ENCODE measurements around the gene TCF4. TPM values are rescaled to one million over a fixed set of nuclear protein-coding genes. Genes with fewer than 3 reads are reported as not detected.

TCF4 gene
- total RNA-seq, 1 donor from 2014 or later: 205 TPM

DNA sequence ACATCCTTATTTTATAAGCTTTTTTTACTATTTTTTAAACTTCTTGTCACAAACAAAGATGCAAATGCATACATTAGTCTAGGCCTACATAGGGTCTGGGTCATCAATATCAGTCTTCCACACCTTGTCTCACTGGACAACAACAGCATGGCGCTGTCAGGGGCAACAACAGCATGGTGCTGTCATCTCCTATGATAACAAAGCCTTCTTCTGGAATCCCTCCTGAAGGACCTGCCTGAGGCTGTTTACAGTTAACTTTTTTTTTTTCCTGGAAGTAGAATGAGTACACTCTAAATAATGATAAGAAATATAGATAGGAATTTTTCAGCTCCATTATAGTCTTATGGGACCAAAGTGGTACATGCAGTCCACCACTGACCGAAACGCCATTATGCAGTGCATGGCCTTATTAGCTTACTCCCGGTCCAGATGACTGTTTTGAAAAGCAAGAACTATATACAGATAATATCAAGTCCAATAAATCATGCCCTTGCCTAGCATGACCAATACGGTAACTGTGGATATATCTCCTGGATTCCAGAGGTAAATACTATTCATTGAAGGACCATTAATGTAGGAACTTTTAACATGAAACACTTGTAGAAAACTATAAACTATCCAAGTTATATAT lies 38.4 kb downstream of the TCF4 start:
- no peak overlapping the region for H3K9ac ChIP-seq (ENCODE audit: low read depth in 1 of 3, low read length in 3 of 3)
- no peak overlapping the region for H3K4me3 ChIP-seq (ENCODE audit: low read length in 3 of 3)
- peaks cover 0 to 18% (median 5%) of the 10 kb centered on the region in 3 donors for H3K4me1 ChIP-seq (ENCODE audit: control insufficient read depth in 3 of 3, insufficient read depth in 3 of 3, low read length in 3 of 3)
- H3K36me3 ChIP-seq (ENCODE audit: control insufficient read depth in 3 of 3, insufficient read depth in 3 of 3, low read length in 3 of 3): peaks cover 0 to 4% (median 3%) of the 10 kb centered on the region in 3 donors
- no peaks in the 10 kb centered on the region for H3K27me3 ChIP-seq (ENCODE audit: control insufficient read depth in 3 of 3, insufficient read depth in 3 of 3, low read length in 3 of 3)
- H3K9me3 ChIP-seq (ENCODE audit: control insufficient read depth in 3 of 3, low read length in 3 of 3): no peaks in the 10 kb centered on the region
- H3K27ac ChIP-seq (ENCODE audit: low read depth, low read length): no peak overlapping the region

DNA sequence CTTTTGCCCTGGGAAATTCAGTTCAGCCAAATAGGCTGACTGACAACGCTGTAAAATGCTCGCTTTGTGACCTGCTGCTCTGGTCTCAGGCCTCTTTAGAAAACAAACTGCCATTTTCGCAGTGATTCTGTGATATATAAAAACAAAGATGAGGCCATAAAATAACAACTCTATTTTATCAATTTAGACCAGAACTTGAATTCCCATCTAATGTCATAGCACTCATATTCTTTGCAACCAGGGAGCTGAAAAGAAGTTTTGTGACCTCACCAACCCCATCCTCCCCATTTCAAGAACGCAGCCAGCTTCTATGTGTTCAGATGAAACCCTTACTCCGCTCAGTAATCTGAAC lies 40.3 kb downstream of the TCF4 start:
- no peak overlapping the region for H3K4me3 ChIP-seq (ENCODE audit: low read length in 3 of 3)

GRCh38 chr18:55546851-55547704 lies 40.9 kb downstream of the TCF4 start:
- Histone ChIP-seq H3K4me1 (ENCODE audit: control insufficient read depth in 3 of 3, insufficient read depth in 3 of 3, low read length in 3 of 3) (peaks cover 0 to 24% (median 5%) of the 10 kb centered on the region in 3 donors), H3K9me3 (ENCODE audit: control insufficient read depth in 3 of 3, low read length in 3 of 3) (no peaks in the 10 kb centered on the region), H3K36me3 (ENCODE audit: control insufficient read depth in 3 of 3, insufficient read depth in 3 of 3, low read length in 3 of 3) (peaks cover 0 to 4% (median 3%) of the 10 kb centered on the region in 3 donors), H3K9ac (ENCODE audit: low read depth in 1 of 3, low read length in 3 of 3) (peak overlapping the region; percentile 48 to 61 (median 61)), H3K27me3 (ENCODE audit: control insufficient read depth in 3 of 3, insufficient read depth in 3 of 3, low read length in 3 of 3) (no peaks in the 10 kb centered on the region), H3K4me3 (ENCODE audit: low read length in 3 of 3) (peak overlapping the region; percentile 49 to 54 (median 52)), H3K27ac (ENCODE audit: low read depth, low read length) (peak overlapping the region; percentile 62)

More for the DNA sequence above, 40.3 kb downstream of the TCF4 start:
- H3K9me3 ChIP-seq (ENCODE audit: control insufficient read depth in 3 of 3, low read length in 3 of 3): no peaks in the 10 kb centered on the region
- peaks cover 0 to 24% (median 5%) of the 10 kb centered on the region in 3 donors for H3K4me1 ChIP-seq (ENCODE audit: control insufficient read depth in 3 of 3, insufficient read depth in 3 of 3, low read length in 3 of 3)
- peak overlapping the region; percentile 62 for H3K27ac ChIP-seq (ENCODE audit: low read depth, low read length)
- peak overlapping the region in 1 of 3 donors; percentile 30 for H3K9ac ChIP-seq (ENCODE audit: low read depth in 1 of 3, low read length in 3 of 3)
- H3K36me3 ChIP-seq (ENCODE audit: control insufficient read depth in 3 of 3, insufficient read depth in 3 of 3, low read length in 3 of 3): peaks cover 0 to 4% (median 3%) of the 10 kb centered on the region in 3 donors
- no peaks in the 10 kb centered on the region for H3K27me3 ChIP-seq (ENCODE audit: control insufficient read depth in 3 of 3, insufficient read depth in 3 of 3, low read length in 3 of 3)

DNA sequence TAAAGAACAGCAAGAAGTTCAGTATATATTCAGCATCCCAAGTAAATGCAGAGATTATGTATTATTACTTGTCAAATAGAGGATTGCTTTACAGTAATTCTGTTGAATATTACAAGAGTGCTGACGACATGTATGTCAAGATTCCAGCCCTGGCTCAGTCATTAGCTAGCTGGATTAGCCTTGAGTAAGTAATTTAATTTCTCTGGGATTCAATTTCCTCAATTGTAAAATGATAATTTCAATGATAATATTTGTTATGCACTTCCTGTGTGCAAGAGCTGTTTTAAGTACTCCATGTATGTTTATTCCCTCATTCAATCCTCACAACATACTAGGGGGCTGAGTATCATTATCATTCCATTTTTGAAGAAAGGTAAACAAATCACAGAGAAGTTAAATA lies 44.0 kb downstream of the TCF4 start:
- no peaks in the 10 kb centered on the region for H3K36me3 ChIP-seq (ENCODE audit: control insufficient read depth in 3 of 3, insufficient read depth in 3 of 3, low read length in 3 of 3)
- no peaks in the 10 kb centered on the region for H3K9me3 ChIP-seq (ENCODE audit: control insufficient read depth in 3 of 3, low read length in 3 of 3)
- H3K9ac ChIP-seq (ENCODE audit: low read depth in 1 of 3, low read length in 3 of 3): no peak overlapping the region
- H3K27me3 ChIP-seq (ENCODE audit: control insufficient read depth in 3 of 3, insufficient read depth in 3 of 3, low read length in 3 of 3): no peaks in the 10 kb centered on the region
- no peak overlapping the region for H3K4me3 ChIP-seq (ENCODE audit: low read length in 3 of 3)
- no peak overlapping the region for H3K27ac ChIP-seq (ENCODE audit: low read depth, low read length)
- H3K4me1 ChIP-seq (ENCODE audit: control insufficient read depth in 3 of 3, insufficient read depth in 3 of 3, low read length in 3 of 3): peaks cover 0 to 24% (median 5%) of the 10 kb centered on the region in 3 donors

DNA sequence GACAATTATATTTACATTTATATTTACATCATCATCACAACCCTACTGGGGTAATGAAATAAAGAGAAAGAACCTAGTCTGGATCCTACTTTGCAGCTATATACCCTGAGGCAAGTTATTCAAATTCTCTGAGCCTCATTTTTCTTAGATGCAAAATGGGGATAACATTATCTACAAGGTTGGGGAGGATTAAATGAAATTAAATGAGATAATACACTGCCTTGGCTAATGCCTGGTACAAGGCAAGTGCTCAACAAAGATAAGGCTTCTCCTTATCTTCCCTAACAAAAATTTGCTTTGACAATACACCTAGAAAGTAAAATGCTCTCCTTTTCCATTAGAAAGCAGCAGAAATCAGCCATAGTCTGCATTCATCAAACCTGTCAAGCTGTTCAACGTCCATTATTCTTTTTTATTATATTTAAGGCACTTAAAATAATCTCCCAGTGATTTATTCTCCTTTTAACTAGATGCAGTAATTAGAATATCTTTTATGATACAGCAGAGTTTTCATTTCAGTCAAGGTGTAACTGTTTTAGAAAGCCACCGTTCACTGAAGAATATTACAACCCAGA lies 44.8 kb downstream of the TCF4 start:
- no peak overlapping the region for H3K9ac ChIP-seq (ENCODE audit: low read depth in 1 of 3, low read length in 3 of 3)
- no peaks in the 10 kb centered on the region for H3K36me3 ChIP-seq (ENCODE audit: control insufficient read depth in 3 of 3, insufficient read depth in 3 of 3, low read length in 3 of 3)
- H3K27ac ChIP-seq (ENCODE audit: low read depth, low read length): no peak overlapping the region
- H3K4me1 ChIP-seq (ENCODE audit: control insufficient read depth in 3 of 3, insufficient read depth in 3 of 3, low read length in 3 of 3): peaks cover 0 to 20% (median 5%) of the 10 kb centered on the region in 3 donors
- no peak overlapping the region for H3K4me3 ChIP-seq (ENCODE audit: low read length in 3 of 3)
- H3K9me3 ChIP-seq (ENCODE audit: control insufficient read depth in 3 of 3, low read length in 3 of 3): no peaks in the 10 kb centered on the region
- H3K27me3 ChIP-seq (ENCODE audit: control insufficient read depth in 3 of 3, insufficient read depth in 3 of 3, low read length in 3 of 3): no peaks in the 10 kb centered on the region

DNA sequence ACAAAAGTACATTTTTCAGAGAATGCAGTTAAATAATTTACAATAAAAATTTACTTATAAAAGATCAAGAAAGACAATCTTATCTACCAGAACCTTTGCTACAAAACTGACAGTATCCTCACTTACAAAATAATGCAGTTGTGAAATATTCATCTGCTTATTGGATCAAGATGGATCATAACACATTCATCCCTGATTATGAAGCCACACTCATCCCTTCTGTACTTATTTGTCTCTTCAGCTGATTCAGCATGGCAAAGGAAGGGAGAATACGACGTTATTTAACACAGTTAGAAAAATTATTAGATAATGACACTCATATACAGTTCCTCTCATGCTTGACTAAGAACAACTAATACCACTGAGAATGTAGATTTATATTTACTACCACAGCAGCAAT lies 46.4 kb downstream of the TCF4 start:
- Histone ChIP-seq H3K27me3 (ENCODE audit: control insufficient read depth in 3 of 3, insufficient read depth in 3 of 3, low read length in 3 of 3) (no peaks in the 10 kb centered on the region), H3K36me3 (ENCODE audit: control insufficient read depth in 3 of 3, insufficient read depth in 3 of 3, low read length in 3 of 3) (no peaks in the 10 kb centered on the region), H3K9me3 (ENCODE audit: control insufficient read depth in 3 of 3, low read length in 3 of 3) (no peaks in the 10 kb centered on the region), H3K27ac (ENCODE audit: low read depth, low read length) (no peak overlapping the region), H3K4me1 (ENCODE audit: control insufficient read depth in 3 of 3, insufficient read depth in 3 of 3, low read length in 3 of 3) (peaks cover 0 to 8% (median 2%) of the 10 kb centered on the region in 3 donors), H3K4me3 (ENCODE audit: low read length in 3 of 3) (no peak overlapping the region), H3K9ac (ENCODE audit: low read depth in 1 of 3, low read length in 3 of 3) (no peak overlapping the region)

GRCh38 chr18:55539240-55539639 lies 48.8 kb downstream of the TCF4 start:
- Histone ChIP-seq H3K27me3 (ENCODE audit: control insufficient read depth in 3 of 3, insufficient read depth in 3 of 3, low read length in 3 of 3) (no peaks in the 10 kb centered on the region), H3K27ac (ENCODE audit: low read depth, low read length) (no peak overlapping the region), H3K9me3 (ENCODE audit: control insufficient read depth in 3 of 3, low read length in 3 of 3) (no peaks in the 10 kb centered on the region), H3K4me1 (ENCODE audit: control insufficient read depth in 3 of 3, insufficient read depth in 3 of 3, low read length in 3 of 3) (peaks cover 4 to 11% (median 7%) of the 10 kb centered on the region in 3 donors), H3K9ac (ENCODE audit: low read depth in 1 of 3, low read length in 3 of 3) (no peak overlapping the region), H3K36me3 (ENCODE audit: control insufficient read depth in 3 of 3, insufficient read depth in 3 of 3, low read length in 3 of 3) (no peaks in the 10 kb centered on the region), H3K4me3 (ENCODE audit: low read length in 3 of 3) (no peak overlapping the region)

DNA sequence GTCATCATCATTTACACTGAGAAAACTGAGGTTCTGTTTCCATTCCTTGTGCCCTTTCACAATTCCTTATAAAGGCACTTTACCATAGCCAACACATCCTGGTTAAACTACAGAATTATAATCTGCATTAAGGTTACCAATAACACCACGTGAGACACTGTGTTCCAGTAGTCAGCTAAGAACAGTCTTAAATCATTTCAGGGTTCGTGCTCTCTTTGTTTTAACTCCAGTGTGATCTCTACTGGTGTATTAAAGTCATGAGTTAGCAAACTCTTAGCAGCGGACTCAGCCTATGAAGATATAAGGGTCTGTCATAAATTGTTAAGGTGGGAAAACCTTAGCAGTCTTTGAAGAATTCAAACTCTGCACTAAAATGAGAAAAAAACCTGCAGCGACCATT lies 53.0 kb downstream of the TCF4 start:
- H3K9me3 ChIP-seq (ENCODE audit: control insufficient read depth in 3 of 3, low read length in 3 of 3): no peaks in the 10 kb centered on the region
- no peak overlapping the region for H3K4me3 ChIP-seq (ENCODE audit: low read length in 3 of 3)
- H3K4me1 ChIP-seq (ENCODE audit: control insufficient read depth in 3 of 3, insufficient read depth in 3 of 3, low read length in 3 of 3): peaks cover 9 to 12% (median 9%) of the 10 kb centered on the region in 3 donors
- no peaks in the 10 kb centered on the region for H3K27me3 ChIP-seq (ENCODE audit: control insufficient read depth in 3 of 3, insufficient read depth in 3 of 3, low read length in 3 of 3)
- H3K36me3 ChIP-seq (ENCODE audit: control insufficient read depth in 3 of 3, insufficient read depth in 3 of 3, low read length in 3 of 3): no peaks in the 10 kb centered on the region
- H3K9ac ChIP-seq (ENCODE audit: low read depth in 1 of 3, low read length in 3 of 3): no peak overlapping the region
- no peak overlapping the region for H3K27ac ChIP-seq (ENCODE audit: low read depth, low read length)

DNA sequence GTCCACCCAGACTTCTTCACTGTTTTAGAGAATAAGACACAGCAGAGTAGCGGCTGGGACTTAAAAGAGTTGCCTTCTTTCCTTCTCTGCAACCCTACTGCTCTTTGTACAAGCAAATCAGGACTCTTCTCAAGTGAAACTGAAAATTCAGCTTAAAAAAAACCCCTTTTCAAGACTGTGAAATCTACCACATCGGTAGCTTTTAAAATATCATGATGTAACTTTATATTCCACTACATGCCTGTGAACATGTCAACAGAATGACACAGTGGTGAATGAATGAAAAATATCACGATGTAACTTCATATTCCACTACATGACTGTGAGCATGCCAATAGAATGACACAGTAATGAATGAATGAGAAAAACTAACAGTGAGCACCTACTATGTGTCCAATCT lies 53.4 kb downstream of the TCF4 start:
- no peaks in the 10 kb centered on the region for H3K36me3 ChIP-seq (ENCODE audit: control insufficient read depth in 3 of 3, insufficient read depth in 3 of 3, low read length in 3 of 3)
- H3K4me1 ChIP-seq (ENCODE audit: control insufficient read depth in 3 of 3, insufficient read depth in 3 of 3, low read length in 3 of 3): peaks cover 9 to 16% (median 11%) of the 10 kb centered on the region in 3 donors
- no peak overlapping the region for H3K27ac ChIP-seq (ENCODE audit: low read depth, low read length)
- no peak overlapping the region for H3K4me3 ChIP-seq (ENCODE audit: low read length in 3 of 3)
- no peaks in the 10 kb centered on the region for H3K27me3 ChIP-seq (ENCODE audit: control insufficient read depth in 3 of 3, insufficient read depth in 3 of 3, low read length in 3 of 3)
- H3K9ac ChIP-seq (ENCODE audit: low read depth in 1 of 3, low read length in 3 of 3): no peak overlapping the region
- H3K9me3 ChIP-seq (ENCODE audit: control insufficient read depth in 3 of 3, low read length in 3 of 3): no peaks in the 10 kb centered on the region

- no peaks in the 10 kb centered on the region for H3K36me3 ChIP-seq (ENCODE audit: control insufficient read depth in 3 of 3, insufficient read depth in 3 of 3, low read length in 3 of 3)
- no peak overlapping the region for H3K4me3 ChIP-seq (ENCODE audit: low read length in 3 of 3)
- H3K9me3 ChIP-seq (ENCODE audit: control insufficient read depth in 3 of 3, low read length in 3 of 3): no peaks in the 10 kb centered on the region
- H3K9ac ChIP-seq (ENCODE audit: low read depth in 1 of 3, low read length in 3 of 3): no peak overlapping the region
- no peak overlapping the region for H3K27ac ChIP-seq (ENCODE audit: low read depth, low read length)
- H3K27me3 ChIP-seq (ENCODE audit: control insufficient read depth in 3 of 3, insufficient read depth in 3 of 3, low read length in 3 of 3): no peaks in the 10 kb centered on the region
- peaks cover 12 to 22% (median 14%) of the 10 kb centered on the region in 3 donors for H3K4me1 ChIP-seq (ENCODE audit: control insufficient read depth in 3 of 3, insufficient read depth in 3 of 3, low read length in 3 of 3)
Observed at GRCh38 chr18:55530166-55530565, 57.8 kb downstream of the TCF4 start.
